ENCODE results near the gene GIPR.

The GIPR gene

GRCh38 chr19:45637890-45638667, 29.9 kb upstream of the GIPR start (continued):
- TF ChIP-seq ZNF18 (tag by site-specific recombination; IDR thresholded peaks at IDR 0.05): no peak

- H3K36me3 ChIP-seq (ENCODE audit: control insufficient read depth in 2 of 2, insufficient read depth in 1 of 2, low read length in 2 of 2): no peaks in the 10 kb centered on the region; a peak in 1 of 3 replicates
- peaks cover 15% of the 10 kb centered on the region for H3K4me1 ChIP-seq (ENCODE audit: control insufficient read depth, insufficient read depth, low read length)
- no peaks in the 10 kb centered on the region for H3K9me3 ChIP-seq (ENCODE audit: control insufficient read depth, insufficient read depth, low read depth, low read length)
- H3K4me3 ChIP-seq (ENCODE audit: low read depth, low read length): peak within 1 kb of the TSS; percentile 72
- POLR2A ChIA-PET: interaction anchor here (0.6 to 1.9 kb wide), 3 partner anchors 25 to 113 kb away, joined by 3 to 7 read pairs (median 6); partner anchors contain the start of genes QPCTL and SNRPD2
- H3K27ac ChIP-seq (ENCODE audit: extremely low read depth, low read depth, low read length): peak within 1 kb of the TSS; percentile 17; the same call in 1 of the 2 replicates
- CTCF ChIA-PET: interaction anchor here (0.5 to 7.8 kb wide), 10 partner anchors 7 to 1317 kb away, joined by 3 to 155 read pairs (median 4); partner anchors contain the start of gene GPR4
- TF ChIP-seq ZNF692 (tag by site-specific recombination; IDR thresholded peaks at IDR 0.05): peak; percentile 79; the same call in 1 of the 2 replicates
- peak; percentile 38 for TF ChIP-seq SP2 (tag by site-specific recombination; IDR thresholded peaks at IDR 0.05)
- TF ChIP-seq ZNF292 (tag by site-specific recombination; IDR thresholded peaks at IDR 0.05; ENCODE audit: borderline replicate concordance, low read depth): no peak
- TF ChIP-seq ZNF510 (tag by site-specific recombination; IDR thresholded peaks at IDR 0.05; ENCODE audit: insufficient replicate concordance): no peak
- TF ChIP-seq REPIN1 (tag by site-specific recombination; IDR thresholded peaks at IDR 0.05; ENCODE audit: low read depth): no peak
- TF ChIP-seq ZSCAN18 (tag by site-specific recombination; IDR thresholded peaks at IDR 0.05): no peak
- no peak for TF ChIP-seq ZNF488 (tag by site-specific recombination; IDR thresholded peaks at IDR 0.05)
- no peak for TF ChIP-seq ZNF624 (tag by site-specific recombination; IDR thresholded peaks at IDR 0.05)
- peak; percentile 84 for TF ChIP-seq GLIS2 (tag by site-specific recombination; IDR thresholded peaks at IDR 0.05)
- TF ChIP-seq ZBTB6 (tag by site-specific recombination; IDR thresholded peaks at IDR 0.05): no peak
- TF ChIP-seq ZNF585B (tag by site-specific recombination; IDR thresholded peaks at IDR 0.05): no peak
- no peak for TF ChIP-seq ZNF140 (tag by site-specific recombination; IDR thresholded peaks at IDR 0.05)
- TF ChIP-seq ZNF341 (tag by site-specific recombination; IDR thresholded peaks at IDR 0.05; ENCODE audit: low read depth): 0 out of 2 replicates have a peak, but pooled peaks have one; percentile 21
- no peak for TF ChIP-seq ZNF521 (tag by site-specific recombination; IDR thresholded peaks at IDR 0.05)
- TF ChIP-seq ZBTB7A (tag by site-specific recombination; IDR thresholded peaks at IDR 0.05; ENCODE audit: low read depth): no peak
- no peak for TF ChIP-seq ZNF138 (tag by site-specific recombination; IDR thresholded peaks at IDR 0.05; ENCODE audit: borderline replicate concordance)
- no peak for TF ChIP-seq ZNF302 (tag by site-specific recombination; IDR thresholded peaks at IDR 0.05; ENCODE audit: low read depth)
- no peak for TF ChIP-seq BCL11B (tag by site-specific recombination; IDR thresholded peaks at IDR 0.05; ENCODE audit: low read depth)
- no peak for TF ChIP-seq ZBTB44 (tag by site-specific recombination; IDR thresholded peaks at IDR 0.05)
- 0 out of 2 replicates have a peak, but pooled peaks have one; percentile 76 for TF ChIP-seq ZNF561 (tag by site-specific recombination; IDR thresholded peaks at IDR 0.05; ENCODE audit: borderline replicate concordance)
- TF ChIP-seq ZNF600 (tag by site-specific recombination; IDR thresholded peaks at IDR 0.05): no peak
- TF ChIP-seq ZNF214 (tag by site-specific recombination; IDR thresholded peaks at IDR 0.05; ENCODE audit: borderline replicate concordance): no peak
- TF ChIP-seq ELK4 (IDR thresholded peaks at IDR 0.05; ENCODE audit: borderline replicate concordance, low read depth, low read length): no peak
Measured at GRCh38 chr19:45638930-45639729, 28.9 kb upstream of the GIPR start, which contains the start of gene EML2. EML2 (minus strand) TSS chr19:45639397; CDS start chr19:45639376, 21 bp downstream.
